NK-92 (cell line): ENCODE data around the gene NOG.

Experiments used
- DNase-seq: peaks from one replicate; lab custom pipeline; 2025; ENCODE audit not compliant: unreplicated experiment; lab: John Stamatoyannopoulos, UW

NOG gene

DNA sequence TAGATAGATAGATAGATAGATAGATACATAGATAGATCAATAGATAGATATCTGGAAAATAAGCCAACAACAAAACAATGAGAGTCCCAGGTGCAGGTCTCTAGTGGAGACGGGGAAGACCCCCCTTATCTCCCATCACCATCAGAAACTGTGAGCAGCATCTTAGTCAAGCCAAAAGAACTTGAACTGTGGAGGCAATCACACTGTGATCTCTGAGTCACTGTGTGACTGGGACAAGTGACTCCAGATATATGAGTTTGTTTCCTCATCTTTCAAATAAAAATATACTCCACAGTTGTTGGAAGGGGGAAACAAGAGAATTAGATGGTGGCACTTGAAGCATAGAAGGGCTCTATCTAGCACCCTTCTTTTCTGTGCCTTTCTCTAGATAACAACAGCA lies 42.1 kb downstream of the NOG start:
- no peak for DNase-seq

DNA sequence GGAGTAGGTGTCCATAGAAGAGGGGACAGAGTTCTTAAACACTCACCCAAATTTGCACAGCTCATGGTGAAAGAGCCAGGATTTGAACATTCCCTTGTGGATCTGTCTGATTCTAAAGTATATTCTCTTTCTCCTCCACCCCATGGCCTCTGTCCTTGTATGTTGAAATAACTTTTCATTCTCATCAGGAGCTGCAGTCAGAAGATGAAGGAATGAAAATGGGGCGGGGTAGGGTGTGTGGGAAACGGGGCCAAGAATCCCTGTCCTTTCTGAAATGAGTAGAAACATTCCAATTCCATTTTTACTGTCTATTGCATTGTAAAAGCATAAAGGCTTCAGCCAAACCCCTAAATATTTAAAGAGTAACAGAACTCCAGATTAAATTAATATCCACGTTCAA lies 42.8 kb downstream of the NOG start:
- DNase-seq, result no peak

DNA sequence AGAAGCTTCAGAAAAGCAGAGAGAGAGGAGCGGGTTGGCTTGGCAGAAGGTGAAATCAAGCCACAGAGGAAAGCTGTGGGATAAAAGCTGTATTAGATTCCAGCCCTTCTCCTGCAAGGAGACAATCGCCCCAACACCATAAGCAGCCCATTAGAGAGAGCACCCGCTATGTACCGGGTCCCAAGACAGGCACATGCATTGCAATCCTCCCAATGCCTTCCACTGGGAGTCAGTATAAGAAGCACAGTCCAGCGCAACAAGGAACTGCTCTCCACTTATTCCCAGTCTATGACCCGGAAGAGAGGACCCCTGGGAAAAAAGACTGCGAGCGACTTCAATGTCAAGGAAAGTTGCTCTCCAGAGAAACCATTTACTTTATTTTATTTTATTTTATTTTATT lies 43.8 kb downstream of the NOG start:
- DNase-seq, result no peak

DNA sequence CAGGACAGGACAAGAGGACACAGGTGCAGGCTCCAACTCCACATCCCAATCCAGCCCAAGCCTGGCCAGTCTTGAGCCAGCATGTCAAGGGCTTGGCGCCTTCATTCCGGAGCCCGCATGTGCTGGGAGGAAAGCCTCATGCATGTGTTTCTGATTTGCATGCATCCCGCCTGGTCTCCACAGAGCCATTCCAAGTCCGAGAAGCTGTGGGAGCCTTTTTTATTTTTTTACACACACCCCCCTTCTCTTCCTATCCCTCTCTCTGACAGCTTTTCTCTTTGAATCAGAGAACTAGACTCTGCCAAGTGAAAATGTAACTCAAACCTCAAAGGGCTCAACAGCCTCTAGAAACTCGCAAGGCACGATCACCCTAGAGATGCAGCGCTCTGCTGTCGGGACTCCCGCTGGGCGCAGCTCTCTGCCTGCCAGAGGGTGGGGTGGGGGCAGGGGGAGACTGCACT lies 45.1 kb downstream of the NOG start:
- no peak for DNase-seq

DNA sequence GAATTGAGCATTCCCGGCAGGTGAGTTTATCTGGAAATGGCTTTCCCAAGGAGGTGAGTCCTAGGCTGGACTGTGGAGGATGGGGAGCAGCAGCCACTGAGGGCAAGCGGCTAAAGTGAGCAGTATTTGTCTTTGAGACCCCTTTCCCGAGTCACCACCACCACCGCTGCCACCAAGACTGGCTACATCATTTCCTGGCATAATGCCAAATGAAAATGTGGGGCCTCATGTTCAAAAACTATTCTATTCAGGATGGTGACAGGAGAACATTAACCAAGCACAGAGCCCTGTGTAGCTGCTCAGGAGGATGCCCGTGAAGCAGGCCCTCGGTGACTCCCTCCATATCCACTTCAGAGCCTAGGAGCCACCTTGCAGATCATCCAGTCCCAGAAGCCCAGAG lies 46.0 kb downstream of the NOG start:
- DNase-seq, result no peak

DNA sequence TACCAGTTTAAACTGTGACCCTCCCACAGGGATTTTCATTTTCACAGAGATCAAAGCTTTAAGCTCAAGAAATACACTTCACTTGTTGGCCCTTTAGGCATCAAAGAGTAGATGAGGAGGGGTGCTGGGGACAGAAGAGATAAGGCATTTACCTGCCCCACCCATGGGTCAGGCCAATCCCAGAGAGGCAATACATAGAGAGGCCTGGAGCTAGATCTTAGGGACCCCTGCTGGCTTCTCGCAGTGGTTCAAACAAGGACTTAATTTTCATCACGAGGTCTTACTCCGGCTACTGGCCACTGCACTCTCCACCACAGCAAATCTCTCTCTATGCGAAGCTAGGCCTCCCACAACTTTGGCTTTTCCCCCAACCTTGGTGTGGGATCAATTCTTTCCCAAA lies 46.6 kb downstream of the NOG start:
- DNase-seq, result no peak

DNA sequence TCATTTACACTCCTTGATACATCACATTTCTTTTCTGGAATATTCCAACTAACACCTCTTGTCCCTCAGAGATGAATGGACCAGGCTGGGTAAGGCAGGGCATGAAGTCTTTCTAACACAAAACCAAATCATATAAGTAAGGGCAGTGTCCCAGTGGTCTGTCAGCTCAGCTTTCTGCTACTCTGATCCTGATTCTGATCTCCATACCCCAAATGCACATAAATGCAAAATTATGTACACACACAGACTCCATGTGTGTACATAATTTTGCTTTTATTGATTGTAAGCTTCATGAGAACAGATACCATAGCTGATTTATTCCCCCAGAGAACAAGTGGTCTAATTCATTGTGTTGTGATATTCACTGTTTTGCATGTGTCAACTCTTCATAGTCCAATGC lies 47.9 kb downstream of the NOG start:
- no peak for DNase-seq

DNA sequence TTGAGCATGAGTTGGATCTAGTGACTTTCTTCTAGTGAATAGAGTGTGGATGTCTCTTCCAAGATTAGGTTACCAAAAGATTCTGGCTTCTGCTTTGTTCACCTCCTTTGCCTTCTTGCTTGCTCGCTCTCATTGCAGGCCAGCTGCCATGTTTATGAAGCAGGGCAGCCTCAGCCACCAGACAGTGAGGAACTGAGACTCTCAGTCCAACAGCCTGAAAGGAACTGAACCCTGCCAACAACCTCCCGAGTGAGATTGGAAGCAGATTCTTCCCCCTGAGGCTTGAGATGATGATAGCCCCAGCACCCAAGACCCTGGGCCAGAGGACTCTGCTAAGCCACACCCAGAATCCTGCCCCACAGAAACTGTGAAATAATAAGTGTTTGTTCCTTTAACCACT lies 48.4 kb downstream of the NOG start:
- no peak for DNase-seq

DNA sequence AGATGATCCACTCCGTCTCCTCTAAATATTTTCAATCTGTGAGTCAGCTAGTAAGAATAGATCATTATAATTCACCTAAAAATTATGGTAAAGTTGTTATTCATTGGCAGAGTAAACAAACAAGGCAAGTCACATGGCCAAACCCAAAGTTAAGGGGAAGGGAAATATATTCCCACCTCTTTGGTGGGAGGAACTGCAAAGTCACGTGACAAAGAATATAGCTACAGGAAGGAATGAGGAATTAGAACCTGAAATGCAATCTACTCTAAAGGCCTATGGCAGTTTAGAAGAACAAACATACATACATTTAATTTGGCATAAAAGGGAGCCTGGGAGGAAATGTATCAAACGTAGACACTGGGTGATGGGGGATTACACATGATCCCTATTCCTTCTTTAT lies 48.9 kb downstream of the NOG start:
- DNase-seq, result no peak
